ENCODE data around the gene LCP1.

DNA sequence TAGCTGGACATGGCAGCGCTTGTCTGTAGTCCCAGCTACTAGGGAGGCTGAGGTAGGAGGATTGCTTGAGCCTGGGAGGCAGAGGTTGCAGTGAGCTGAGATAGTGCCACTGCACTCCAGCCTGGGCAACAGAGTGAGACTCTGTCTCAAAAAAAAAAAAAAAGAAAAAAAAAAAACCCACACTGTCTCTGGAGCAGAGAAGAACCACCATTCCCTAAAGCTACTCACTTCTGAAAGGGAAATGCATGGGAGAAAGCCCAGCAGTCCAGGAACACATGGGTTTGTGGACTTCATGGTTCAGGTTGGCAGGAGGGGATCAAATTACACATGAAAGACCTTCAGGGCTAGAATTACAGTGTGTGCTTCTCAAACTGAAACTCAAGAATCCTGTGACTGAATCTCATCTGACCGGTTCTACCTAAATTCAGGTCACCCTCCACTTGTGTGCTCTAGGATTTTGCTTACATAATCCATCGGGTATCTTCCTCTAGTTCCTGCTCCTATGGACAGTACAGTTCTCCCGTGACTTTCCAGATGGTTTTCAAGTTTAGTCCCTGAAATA, 46.9 kb downstream of the LCP1 start:
- TF ChIP-seq, protein P1, sequence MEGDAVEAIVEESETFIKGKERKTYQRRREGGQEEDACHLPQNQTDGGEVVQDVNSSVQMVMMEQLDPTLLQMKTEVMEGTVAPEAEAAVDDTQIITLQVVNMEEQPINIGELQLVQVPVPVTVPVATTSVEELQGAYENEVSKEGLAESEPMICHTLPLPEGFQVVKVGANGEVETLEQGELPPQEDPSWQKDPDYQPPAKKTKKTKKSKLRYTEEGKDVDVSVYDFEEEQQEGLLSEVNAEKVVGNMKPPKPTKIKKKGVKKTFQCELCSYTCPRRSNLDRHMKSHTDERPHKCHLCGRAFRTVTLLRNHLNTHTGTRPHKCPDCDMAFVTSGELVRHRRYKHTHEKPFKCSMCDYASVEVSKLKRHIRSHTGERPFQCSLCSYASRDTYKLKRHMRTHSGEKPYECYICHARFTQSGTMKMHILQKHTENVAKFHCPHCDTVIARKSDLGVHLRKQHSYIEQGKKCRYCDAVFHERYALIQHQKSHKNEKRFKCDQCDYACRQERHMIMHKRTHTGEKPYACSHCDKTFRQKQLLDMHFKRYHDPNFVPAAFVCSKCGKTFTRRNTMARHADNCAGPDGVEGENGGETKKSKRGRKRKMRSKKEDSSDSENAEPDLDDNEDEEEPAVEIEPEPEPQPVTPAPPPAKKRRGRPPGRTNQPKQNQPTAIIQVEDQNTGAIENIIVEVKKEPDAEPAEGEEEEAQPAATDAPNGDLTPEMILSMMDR (IDR thresholded peaks at IDR 0.05) = no peak
- TF ChIP-seq POLR2A (IDR thresholded peaks at IDR 0.05) = no peak

Data from uterus (tissue), 2 donors.